Panc1 (cell line): ENCODE data around the gene PATJ.

Experiments
- POLR2AphosphoS5 ChIP-seq: IDR thresholded peaks from 2 replicates; pipeline ENCODE4 v1.6.1; 2012; ENCODE audit warnings: mild to moderate bottlenecking, low read depth, low read length, moderate library complexity
- REST ChIP-seq, 2 experiments: IDR thresholded peaks; 2 replicates each; pipeline ENCODE4 v1.6.1; 2011 to 2012; ENCODE audit warnings: low read depth in 2 of 2, control low read depth in 1 of 2, low read length in 1 of 2, mild to moderate bottlenecking in 1 of 2, moderate library complexity in 1 of 2; ENCODE audit not compliant: insufficient read depth in 1 of 2
- SIN3A ChIP-seq: IDR thresholded peaks from 2 replicates; pipeline ENCODE4 v1.6.1; 2012; ENCODE audit warnings: low read depth, mild to moderate bottlenecking, low read length, moderate library complexity, borderline replicate concordance; ENCODE audit not compliant: insufficient read depth
- TCF7L2 ChIP-seq: IDR thresholded peaks from 2 replicates; pipeline ENCODE4 v1.6.1; 2011; ENCODE audit warnings: mild to moderate bottlenecking, low read depth, low read length, inconsistent platforms
- TF ChIP-seq, protein P1 (sequence below): fragments of 450-650 bp; IDR thresholded peaks from 2 replicates; pipeline ENCODE4 v1.5.1; 2017; ENCODE audit warnings: mild to moderate bottlenecking

GRCh38 chr1:61748566-61748965 lies 6.3 kb downstream of the PATJ start:
- no peak for TF ChIP-seq POLR2AphosphoS5
- TF ChIP-seq, protein P1, sequence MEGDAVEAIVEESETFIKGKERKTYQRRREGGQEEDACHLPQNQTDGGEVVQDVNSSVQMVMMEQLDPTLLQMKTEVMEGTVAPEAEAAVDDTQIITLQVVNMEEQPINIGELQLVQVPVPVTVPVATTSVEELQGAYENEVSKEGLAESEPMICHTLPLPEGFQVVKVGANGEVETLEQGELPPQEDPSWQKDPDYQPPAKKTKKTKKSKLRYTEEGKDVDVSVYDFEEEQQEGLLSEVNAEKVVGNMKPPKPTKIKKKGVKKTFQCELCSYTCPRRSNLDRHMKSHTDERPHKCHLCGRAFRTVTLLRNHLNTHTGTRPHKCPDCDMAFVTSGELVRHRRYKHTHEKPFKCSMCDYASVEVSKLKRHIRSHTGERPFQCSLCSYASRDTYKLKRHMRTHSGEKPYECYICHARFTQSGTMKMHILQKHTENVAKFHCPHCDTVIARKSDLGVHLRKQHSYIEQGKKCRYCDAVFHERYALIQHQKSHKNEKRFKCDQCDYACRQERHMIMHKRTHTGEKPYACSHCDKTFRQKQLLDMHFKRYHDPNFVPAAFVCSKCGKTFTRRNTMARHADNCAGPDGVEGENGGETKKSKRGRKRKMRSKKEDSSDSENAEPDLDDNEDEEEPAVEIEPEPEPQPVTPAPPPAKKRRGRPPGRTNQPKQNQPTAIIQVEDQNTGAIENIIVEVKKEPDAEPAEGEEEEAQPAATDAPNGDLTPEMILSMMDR, result no peak
- no peak for TF ChIP-seq REST (IDR thresholded peaks at IDR 0.05; ENCODE audit: insufficient read depth in 1 of 2, low read depth in 2 of 2, low read length in 1 of 2)
- TF ChIP-seq SIN3A, result no peak
- no peak for TF ChIP-seq TCF7L2
